NB4 (cell line): ENCODE results near the gene HYAL1.
A peak's percentile ranks its signal among the peaks of the same experiment; 100 is the strongest.

ENCODE experiments used
- DNase-seq: peaks from one replicate; pipeline ENCODE4 v3.0.0; 2010; ENCODE audit warnings: low read depth
- H3K4me3 ChIP-seq: one replicate; pipeline ENCODE4 v1.5.1; 2011; ENCODE audit warnings: mild to moderate bottlenecking, low read depth, low read length, moderate library complexity
- CTCF ChIP-seq: IDR thresholded peaks from one replicate; pipeline ENCODE4 v1.5.1; 2012; ENCODE audit warnings: low read depth, low read length
- MAX ChIP-seq: IDR thresholded peaks from 2 replicates; pipeline ENCODE4 v1.6.1; 2011; ENCODE audit warnings: low read depth, low read length
- MYC ChIP-seq: IDR thresholded peaks from 2 replicates; pipeline ENCODE4 v1.6.1; 2011; ENCODE audit warnings: low read depth, low read length
- POLR2A ChIP-seq: IDR thresholded peaks from 2 replicates; pipeline ENCODE4 v1.6.1; 2011; ENCODE audit warnings: mild to moderate bottlenecking; ENCODE audit not compliant: insufficient read length; ENCODE audit errors: extremely low read depth

HYAL1 gene

GRCh38 chr3:50318615-50319014 lies 15.2 kb upstream of the HYAL1 start:
- TF ChIP-seq CTCF (no peak), MAX (no peak), MYC (no peak), POLR2A (no peak)
- no peak for DNase-seq
- H3K4me3 ChIP-seq: no peak overlapping the region

GRCh38 chr3:50318163-50318562 lies 14.8 kb upstream of the HYAL1 start:
- no peak for DNase-seq
- H3K4me3 ChIP-seq: no peak overlapping the region
- TF ChIP-seq MYC (no peak), CTCF (no peak), MAX (no peak), POLR2A (no peak)

- no peak for TF ChIP-seq CTCF
- TF ChIP-seq POLR2A: no peak
- TF ChIP-seq MAX: no peak
- TF ChIP-seq MYC: no peak
- no peak overlapping the region for H3K4me3 ChIP-seq
- DNase-seq: no peak
Measured at GRCh38 chr3:50317300-50317699, 13.9 kb upstream of the HYAL1 start.

GRCh38 chr3:50316657-50317242 lies 13.4 kb upstream of the HYAL1 start:
- DNase-seq: peak; percentile 46
- TF ChIP-seq MAX: no peak
- TF ChIP-seq MYC: no peak
- no peak for TF ChIP-seq POLR2A
- TF ChIP-seq CTCF: no peak
- H3K4me3 ChIP-seq: no peak overlapping the region

GRCh38 chr3:50314816-50315215 lies 11.4 kb upstream of the HYAL1 start:
- H3K4me3 ChIP-seq: no peak overlapping the region
- DNase-seq: no peak
- no peak for TF ChIP-seq MAX
- no peak for TF ChIP-seq MYC
- no peak for TF ChIP-seq CTCF
- no peak for TF ChIP-seq POLR2A
